SK-N-SH (cell line): ENCODE measurements around the gene MBP. TPM values are rescaled to one million over a fixed set of nuclear protein-coding genes. Genes with fewer than 3 reads are reported as not detected.

Experiments
- CTCF ChIA-PET: fragments of 300-600, 350-600 bp; formaldehyde crosslinking; extraction: SDS; loops from one replicate; lab custom pipeline; 2021; lab: Yijun Ruan, JAX
- POLR2A ChIA-PET: fragments of 350-600 bp; sonication (Branson Sonifier 250); formaldehyde crosslinking; extraction: SDS; loops from one replicate; lab custom pipeline; 2020; ENCODE audit warnings: antibody characterized with exemption, inconsistent platforms; lab: Yijun Ruan, JAX
- DNase-seq: peaks from one replicate; pipeline ENCODE4 v3.0.0; 2012
- H2AFZ ChIP-seq: fragments of 200-600 bp; sonication (generic); 2 replicates; pipeline ENCODE4 v1.8.1; 2016; ENCODE audit warnings: antibody characterized with exemption, mild to moderate bottlenecking, low read depth
- H3F3A ChIP-seq: fragments of 200-600 bp; sonication (generic); replicated peaks from 2 replicates; pipeline ENCODE3; 2016; ENCODE audit warnings: antibody characterized with exemption, mild to moderate bottlenecking; ENCODE audit not compliant: insufficient read depth
- H3K27ac ChIP-seq, 2 experiments: fragments of 200-500 bp in 1 of 2; fragments of 200-600 bp in 1 of 2; sonication (Bioruptor generic) in 1 of 2; sonication (generic), shearing (Covaris generic) in 1 of 2; 2 replicates each; pipeline versions ENCODE4 v1.5.1 to v1.6.1; 2014 to 2016; ENCODE audit warnings: low read depth in 2 of 2, inconsistent platforms in 1 of 2, low read length in 1 of 2, mild to moderate bottlenecking in 1 of 2, mixed read lengths in 1 of 2
- H3K27me3 ChIP-seq: fragments of 200-600 bp; sonication (generic), shearing (Covaris generic); 2 replicates; pipeline ENCODE4 v1.6.1; 2016; ENCODE audit warnings: mixed run types; ENCODE audit not compliant: insufficient read depth
- H3K36me3 ChIP-seq, 2 experiments: fragments of 200-500 bp in 1 of 2; fragments of 200-600 bp in 1 of 2; sonication (Bioruptor generic) in 1 of 2; sonication (generic) in 1 of 2; replicated peaks in 1 of 2; 2 replicates each; pipeline versions ENCODE3 to v1.5.1; 2014 to 2016; ENCODE audit warnings: low read length in 1 of 2, mild to moderate bottlenecking in 1 of 2; ENCODE audit not compliant: insufficient read depth in 2 of 2, control insufficient read depth in 1 of 2
- H3K4me1 ChIP-seq, 2 experiments: fragments of 200-500 bp in 1 of 2; fragments of 200-600 bp in 1 of 2; sonication (Bioruptor generic) in 1 of 2; sonication (generic), shearing (Covaris generic) in 1 of 2; 2 replicates each; pipeline versions ENCODE4 v1.5.1 to v1.6.1; 2014 to 2016; ENCODE audit warnings: low read depth in 1 of 2, low read length in 1 of 2, mixed run types in 1 of 2; ENCODE audit not compliant: insufficient read depth in 2 of 2, control insufficient read depth in 1 of 2
- H3K4me2 ChIP-seq: fragments of 200-600 bp; sonication (generic), shearing (Covaris generic); 2 replicates; pipeline ENCODE4 v1.6.1; 2017; ENCODE audit warnings: mixed run types
- H3K4me3 ChIP-seq, 2 experiments: fragments of 200-500 bp in 1 of 2; fragments of 200-600 bp in 1 of 2; sonication (Bioruptor generic) in 1 of 2; sonication (generic), shearing (Covaris generic) in 1 of 2; 2 replicates each; pipeline versions ENCODE4 v1.5.1 to v1.8.1; 2014 to 2016; ENCODE audit warnings: low read depth in 2 of 2, inconsistent platforms in 1 of 2, low read length in 1 of 2, mild to moderate bottlenecking in 1 of 2, mixed read lengths in 1 of 2, moderate library complexity in 1 of 2
- H3K79me2 ChIP-seq: fragments of 200-600 bp; sonication (generic); 2 replicates; pipeline ENCODE4 v1.8.1; 2017; ENCODE audit warnings: mild to moderate bottlenecking; ENCODE audit not compliant: insufficient read depth
- H3K9ac ChIP-seq: fragments of 200-600 bp; sonication (generic); 2 replicates; pipeline ENCODE4 v1.6.1; 2017; ENCODE audit warnings: mixed run types
- H3K9me2 ChIP-seq: fragments of 200-600 bp; sonication (generic); 2 replicates; pipeline ENCODE4 v1.6.1; 2017; ENCODE audit warnings: mixed run types
- H3K9me3 ChIP-seq: fragments of 200-600 bp; sonication (generic); 2 replicates; pipeline ENCODE4 v1.6.1; 2017; ENCODE audit warnings: mixed run types, mild to moderate bottlenecking, moderate library complexity
- H4K20me1 ChIP-seq: fragments of 200-600 bp; sonication (generic); 2 replicates; pipeline ENCODE4 v1.6.1; 2017; ENCODE audit warnings: mild to moderate bottlenecking, mixed run types; ENCODE audit not compliant: insufficient read depth
- ELF1 ChIP-seq: IDR thresholded peaks from 2 replicates; pipeline ENCODE4 v1.4.0; 2012
- FOSL2 ChIP-seq: IDR thresholded peaks from 2 replicates; pipeline ENCODE4 v1.4.0; 2012; ENCODE audit warnings: low read depth, mild to moderate bottlenecking, moderate library complexity, borderline replicate concordance
- FOXM1 ChIP-seq: IDR thresholded peaks from 2 replicates; pipeline ENCODE4 v1.4.0; 2012; ENCODE audit warnings: low read depth, mild to moderate bottlenecking
- GABPA ChIP-seq: IDR thresholded peaks from 2 replicates; pipeline ENCODE4 v1.4.0; 2012; ENCODE audit warnings: low read depth, mild to moderate bottlenecking
- JUND ChIP-seq: IDR thresholded peaks from 2 replicates; pipeline ENCODE4 v1.4.0; 2012
- NFIC ChIP-seq: IDR thresholded peaks from 2 replicates; pipeline ENCODE4 v1.4.0; 2012; ENCODE audit warnings: borderline replicate concordance
- PBX3 ChIP-seq: IDR thresholded peaks from 2 replicates; pipeline ENCODE4; 2012
- POLR2AphosphoS5 ChIP-seq: IDR thresholded peaks from 2 replicates; pipeline ENCODE4 v1.6.1; 2012; ENCODE audit warnings: low read depth, low read length
- RAD21 ChIP-seq: IDR thresholded peaks from 2 replicates; pipeline ENCODE4 v1.6.1; 2012; ENCODE audit warnings: mild to moderate bottlenecking, low read length
- RFX5 ChIP-seq: IDR thresholded peaks from 2 replicates; pipeline ENCODE4 v1.6.1; 2012; ENCODE audit warnings: mild to moderate bottlenecking, improper control_type of control experiment, low read length
- RXRA ChIP-seq: IDR thresholded peaks from 2 replicates; pipeline ENCODE4 v1.4.0; 2012; ENCODE audit warnings: low read depth, mild to moderate bottlenecking, borderline replicate concordance
- TAF1 ChIP-seq: IDR thresholded peaks from 2 replicates; pipeline ENCODE4 v1.6.1; 2012; ENCODE audit warnings: low read depth, mild to moderate bottlenecking, low read length, moderate library complexity, borderline replicate concordance
- WGBS: methylation state at CpG from one replicate; pipeline ENCODE4 v1.1.6; 2017; ENCODE audit warnings: low lambda C conversion rate; 5-methylcytosine and 5-hydroxymethylcytosine counted together
- polyA plus RNA-seq, 3 experiments: library from polyadenylated mRNA; depleted of rRNA; stranded (reverse); fragments of >200 nt; gene quantifications; 2 replicates each; pipeline ENCODE4 v1.2.3, GENCODE V29; 2012
- TF ChIP-seq, protein P1 (sequence below): IDR thresholded peaks from 2 replicates; pipeline ENCODE4 v1.4.0; 2012; ENCODE audit warnings: low read depth
- TF ChIP-seq, protein P2 (sequence below): fragments of 150-350 bp; IDR thresholded peaks from 2 replicates; pipeline ENCODE4 v1.6.1; 2016; ENCODE audit warnings: mild to moderate bottlenecking, low read depth, low read length
- TF ChIP-seq, protein P3 (sequence below): fragments of 150-350 bp; IDR thresholded peaks from 2 replicates; pipeline ENCODE4 v1.6.1; 2017; ENCODE audit warnings: antibody characterized with exemption, low read length, low read depth, borderline replicate concordance
- TF ChIP-seq, protein P4 (sequence below): IDR thresholded peaks from 2 replicates; pipeline ENCODE4 v1.4.0; 2012; ENCODE audit warnings: low read depth, borderline replicate concordance
- TF ChIP-seq, protein P5 (sequence below): fragments of 200-600 bp; sonication (generic); IDR thresholded peaks from 2 replicates; pipeline ENCODE4 v1.6.1; 2017; ENCODE audit warnings: antibody characterized with exemption, mild to moderate bottlenecking, moderate library complexity

MBP gene
- polyA plus RNA-seq, 1 of the 3 experiments (the other 2 are of a cell fraction), result 1.6 TPM

DNA sequence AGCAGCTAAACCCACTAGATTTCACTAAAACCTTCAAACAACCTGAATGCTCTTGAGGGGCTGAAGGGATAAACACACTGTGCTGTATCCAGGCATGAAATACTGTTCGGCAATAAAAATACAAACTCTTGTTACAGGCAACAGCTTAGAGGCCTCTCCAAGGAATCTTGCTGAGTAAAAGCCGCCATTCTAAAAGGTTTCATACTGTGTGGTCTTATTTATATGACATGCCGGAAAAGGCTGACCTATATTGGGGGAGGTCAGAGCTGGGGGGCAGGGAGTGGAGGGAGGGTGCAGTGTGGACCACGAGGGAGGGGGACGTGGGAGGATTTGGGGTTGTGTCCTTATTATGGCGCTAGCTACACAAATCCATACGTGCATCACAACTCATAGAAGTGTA is 136.2 kb downstream of the MBP start:
- no peaks in the 10 kb centered on the region for H3K27me3 ChIP-seq
- H4K20me1 ChIP-seq, result no peaks in the 10 kb centered on the region
- TF ChIP-seq POLR2AphosphoS5 (no peak), PBX3 (no peak), RXRA (no peak), RAD21 (no peak), ELF1 (no peak), JUND (no peak), NFIC (no peak), FOXM1 (no peak)
- TF ChIP-seq, protein P1, sequence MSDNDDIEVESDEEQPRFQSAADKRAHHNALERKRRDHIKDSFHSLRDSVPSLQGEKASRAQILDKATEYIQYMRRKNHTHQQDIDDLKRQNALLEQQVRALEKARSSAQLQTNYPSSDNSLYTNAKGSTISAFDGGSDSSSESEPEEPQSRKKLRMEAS, result no peak
- TF ChIP-seq, protein P2, sequence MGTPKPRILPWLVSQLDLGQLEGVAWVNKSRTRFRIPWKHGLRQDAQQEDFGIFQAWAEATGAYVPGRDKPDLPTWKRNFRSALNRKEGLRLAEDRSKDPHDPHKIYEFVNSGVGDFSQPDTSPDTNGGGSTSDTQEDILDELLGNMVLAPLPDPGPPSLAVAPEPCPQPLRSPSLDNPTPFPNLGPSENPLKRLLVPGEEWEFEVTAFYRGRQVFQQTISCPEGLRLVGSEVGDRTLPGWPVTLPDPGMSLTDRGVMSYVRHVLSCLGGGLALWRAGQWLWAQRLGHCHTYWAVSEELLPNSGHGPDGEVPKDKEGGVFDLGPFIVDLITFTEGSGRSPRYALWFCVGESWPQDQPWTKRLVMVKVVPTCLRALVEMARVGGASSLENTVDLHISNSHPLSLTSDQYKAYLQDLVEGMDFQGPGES, result no peak
- TF ChIP-seq, protein P3, sequence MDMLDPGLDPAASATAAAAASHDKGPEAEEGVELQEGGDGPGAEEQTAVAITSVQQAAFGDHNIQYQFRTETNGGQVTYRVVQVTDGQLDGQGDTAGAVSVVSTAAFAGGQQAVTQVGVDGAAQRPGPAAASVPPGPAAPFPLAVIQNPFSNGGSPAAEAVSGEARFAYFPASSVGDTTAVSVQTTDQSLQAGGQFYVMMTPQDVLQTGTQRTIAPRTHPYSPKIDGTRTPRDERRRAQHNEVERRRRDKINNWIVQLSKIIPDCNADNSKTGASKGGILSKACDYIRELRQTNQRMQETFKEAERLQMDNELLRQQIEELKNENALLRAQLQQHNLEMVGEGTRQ, result no peak
- TF ChIP-seq, protein P4, sequence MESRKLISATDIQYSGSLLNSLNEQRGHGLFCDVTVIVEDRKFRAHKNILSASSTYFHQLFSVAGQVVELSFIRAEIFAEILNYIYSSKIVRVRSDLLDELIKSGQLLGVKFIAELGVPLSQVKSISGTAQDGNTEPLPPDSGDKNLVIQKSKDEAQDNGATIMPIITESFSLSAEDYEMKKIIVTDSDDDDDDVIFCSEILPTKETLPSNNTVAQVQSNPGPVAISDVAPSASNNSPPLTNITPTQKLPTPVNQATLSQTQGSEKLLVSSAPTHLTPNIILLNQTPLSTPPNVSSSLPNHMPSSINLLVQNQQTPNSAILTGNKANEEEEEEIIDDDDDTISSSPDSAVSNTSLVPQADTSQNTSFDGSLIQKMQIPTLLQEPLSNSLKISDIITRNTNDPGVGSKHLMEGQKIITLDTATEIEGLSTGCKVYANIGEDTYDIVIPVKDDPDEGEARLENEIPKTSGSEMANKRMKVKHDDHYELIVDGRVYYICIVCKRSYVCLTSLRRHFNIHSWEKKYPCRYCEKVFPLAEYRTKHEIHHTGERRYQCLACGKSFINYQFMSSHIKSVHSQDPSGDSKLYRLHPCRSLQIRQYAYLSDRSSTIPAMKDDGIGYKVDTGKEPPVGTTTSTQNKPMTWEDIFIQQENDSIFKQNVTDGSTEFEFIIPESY, result no peak
- TF ChIP-seq, all 33 proteins: peak for 0
- H3K9me2 ChIP-seq, result no peaks in the 10 kb centered on the region
- ChIA-PET POLR2A (no interaction called here), CTCF (interaction anchor here (0.6 to 8.5 kb wide), 11 partner anchors 12 to 656 kb away, joined by 3 to 87 read pairs (median 3); no protein-coding TSS in a partner anchor)
- H3K36me3 ChIP-seq, result no peaks in the 10 kb centered on the region
- no peaks in the 10 kb centered on the region for H3K79me2 ChIP-seq
- no peak overlapping the region for H2AFZ ChIP-seq
- no peak overlapping the region for H3K4me3 ChIP-seq
- H3K9ac ChIP-seq, result no peak overlapping the region
- H3K27ac ChIP-seq, result no peak overlapping the region
- no peak for DNase-seq
- 79% methylated on average over 7 of the region's 7 CpGs for WGBS
- H3K4me1 ChIP-seq, result peaks cover 0 to 2% of the 10 kb centered on the region in 2 experiments; a peak in 1 of 4 replicates
- no peaks in the 10 kb centered on the region for H3K9me3 ChIP-seq
- H3K4me2 ChIP-seq, result no peak overlapping the region
- no peaks in the 10 kb centered on the region for H3F3A ChIP-seq

GRCh38 chr18:76995896-76996295 is 136.7 kb downstream of the MBP start:
- WGBS, result 76% methylated on average over 7 of the region's 7 CpGs
- CTCF ChIA-PET, result interaction anchor here (0.6 to 8.5 kb wide), 8 partner anchors 12 to 656 kb away, joined by 3 to 87 read pairs (median 4); no protein-coding TSS in a partner anchor
- no peaks in the 10 kb centered on the region for H3K36me3 ChIP-seq
- TF ChIP-seq FOSL2 (no peak), RAD21 (no peak), RFX5 (no peak), TAF1 (no peak), FOXM1 (no peak), NFIC (no peak), GABPA (no peak), PBX3 (no peak)
- TF ChIP-seq, protein P1, result no peak
- TF ChIP-seq, protein P5, sequence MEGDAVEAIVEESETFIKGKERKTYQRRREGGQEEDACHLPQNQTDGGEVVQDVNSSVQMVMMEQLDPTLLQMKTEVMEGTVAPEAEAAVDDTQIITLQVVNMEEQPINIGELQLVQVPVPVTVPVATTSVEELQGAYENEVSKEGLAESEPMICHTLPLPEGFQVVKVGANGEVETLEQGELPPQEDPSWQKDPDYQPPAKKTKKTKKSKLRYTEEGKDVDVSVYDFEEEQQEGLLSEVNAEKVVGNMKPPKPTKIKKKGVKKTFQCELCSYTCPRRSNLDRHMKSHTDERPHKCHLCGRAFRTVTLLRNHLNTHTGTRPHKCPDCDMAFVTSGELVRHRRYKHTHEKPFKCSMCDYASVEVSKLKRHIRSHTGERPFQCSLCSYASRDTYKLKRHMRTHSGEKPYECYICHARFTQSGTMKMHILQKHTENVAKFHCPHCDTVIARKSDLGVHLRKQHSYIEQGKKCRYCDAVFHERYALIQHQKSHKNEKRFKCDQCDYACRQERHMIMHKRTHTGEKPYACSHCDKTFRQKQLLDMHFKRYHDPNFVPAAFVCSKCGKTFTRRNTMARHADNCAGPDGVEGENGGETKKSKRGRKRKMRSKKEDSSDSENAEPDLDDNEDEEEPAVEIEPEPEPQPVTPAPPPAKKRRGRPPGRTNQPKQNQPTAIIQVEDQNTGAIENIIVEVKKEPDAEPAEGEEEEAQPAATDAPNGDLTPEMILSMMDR, result no peak
- TF ChIP-seq, protein P2, result no peak

More at GRCh38 chr18:76995896-76996295, 136.7 kb downstream of the MBP start:
- H3K27ac ChIP-seq, result no peak overlapping the region
- H3K4me3 ChIP-seq, result no peak overlapping the region
- POLR2A ChIA-PET, result no interaction called here
- H3K9me2 ChIP-seq, result no peaks in the 10 kb centered on the region
- H3K79me2 ChIP-seq, result no peaks in the 10 kb centered on the region
- no peaks in the 10 kb centered on the region for H3K9me3 ChIP-seq
- no peak overlapping the region for H2AFZ ChIP-seq
- no peak overlapping the region for H3K4me2 ChIP-seq
- H3K9ac ChIP-seq, result no peak overlapping the region
- peaks cover 0 to 7% of the 10 kb centered on the region in 2 experiments; a peak in 1 of 4 replicates for H3K4me1 ChIP-seq
- no peaks in the 10 kb centered on the region for H4K20me1 ChIP-seq
- H3F3A ChIP-seq, result no peaks in the 10 kb centered on the region
- no peak for DNase-seq
- H3K27me3 ChIP-seq, result no peaks in the 10 kb centered on the region
